Choroid plexus epithelial cell (primary cell): ENCODE measurements around the gene RNF130.
A peak's percentile ranks its signal among the peaks of the same experiment; 100 is the strongest.

ENCODE experiments used
- DNase-seq: peaks from one replicate; pipeline ENCODE4 v3.0.0-alpha.2; 2010; ENCODE audit warnings: low read depth
- H3K4me3 ChIP-seq: 2 replicates; pipeline ENCODE4 v1.5.1; 2011; ENCODE audit warnings: low read depth, mild to moderate bottlenecking, control low read depth, low read length, moderate library complexity
- TF ChIP-seq, protein P1 (sequence below): conservative IDR thresholded peaks from 2 replicates; pipeline ENCODE4 v1.5.1; 2011; ENCODE audit warnings: low read depth, mild to moderate bottlenecking, control low read depth, inconsistent platforms, low read length, moderate library complexity

The RNF130 gene

DNA sequence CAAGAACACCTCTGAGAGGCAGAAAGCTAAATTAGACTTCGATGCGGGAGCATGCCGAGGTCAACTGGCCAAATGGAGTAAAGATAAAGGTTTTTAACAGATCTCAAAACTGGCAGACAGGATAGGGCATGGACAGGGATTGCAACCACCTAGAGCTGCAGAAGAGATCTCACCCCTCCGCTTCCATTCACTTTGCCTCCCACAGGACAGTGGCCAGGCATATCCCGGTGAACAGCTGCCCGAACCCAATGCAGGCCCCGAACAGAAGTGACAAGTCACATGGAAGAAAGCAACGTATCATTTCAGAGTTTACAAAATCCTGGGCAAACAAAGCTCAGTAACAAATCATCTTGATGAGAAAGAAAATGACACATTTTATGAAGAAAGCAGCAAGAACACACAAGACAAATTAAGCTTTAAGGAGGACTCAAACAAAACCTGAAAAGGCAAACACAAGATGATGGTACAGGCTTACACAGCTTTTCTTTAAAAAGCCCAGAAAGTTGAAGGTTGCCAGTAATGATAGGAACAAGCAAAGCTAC is 18.4 kb downstream of the RNF130 start:
- no peak overlapping the region for H3K4me3 ChIP-seq
- no peak for DNase-seq
- TF ChIP-seq, protein P1, sequence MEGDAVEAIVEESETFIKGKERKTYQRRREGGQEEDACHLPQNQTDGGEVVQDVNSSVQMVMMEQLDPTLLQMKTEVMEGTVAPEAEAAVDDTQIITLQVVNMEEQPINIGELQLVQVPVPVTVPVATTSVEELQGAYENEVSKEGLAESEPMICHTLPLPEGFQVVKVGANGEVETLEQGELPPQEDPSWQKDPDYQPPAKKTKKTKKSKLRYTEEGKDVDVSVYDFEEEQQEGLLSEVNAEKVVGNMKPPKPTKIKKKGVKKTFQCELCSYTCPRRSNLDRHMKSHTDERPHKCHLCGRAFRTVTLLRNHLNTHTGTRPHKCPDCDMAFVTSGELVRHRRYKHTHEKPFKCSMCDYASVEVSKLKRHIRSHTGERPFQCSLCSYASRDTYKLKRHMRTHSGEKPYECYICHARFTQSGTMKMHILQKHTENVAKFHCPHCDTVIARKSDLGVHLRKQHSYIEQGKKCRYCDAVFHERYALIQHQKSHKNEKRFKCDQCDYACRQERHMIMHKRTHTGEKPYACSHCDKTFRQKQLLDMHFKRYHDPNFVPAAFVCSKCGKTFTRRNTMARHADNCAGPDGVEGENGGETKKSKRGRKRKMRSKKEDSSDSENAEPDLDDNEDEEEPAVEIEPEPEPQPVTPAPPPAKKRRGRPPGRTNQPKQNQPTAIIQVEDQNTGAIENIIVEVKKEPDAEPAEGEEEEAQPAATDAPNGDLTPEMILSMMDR: no peak

DNA sequence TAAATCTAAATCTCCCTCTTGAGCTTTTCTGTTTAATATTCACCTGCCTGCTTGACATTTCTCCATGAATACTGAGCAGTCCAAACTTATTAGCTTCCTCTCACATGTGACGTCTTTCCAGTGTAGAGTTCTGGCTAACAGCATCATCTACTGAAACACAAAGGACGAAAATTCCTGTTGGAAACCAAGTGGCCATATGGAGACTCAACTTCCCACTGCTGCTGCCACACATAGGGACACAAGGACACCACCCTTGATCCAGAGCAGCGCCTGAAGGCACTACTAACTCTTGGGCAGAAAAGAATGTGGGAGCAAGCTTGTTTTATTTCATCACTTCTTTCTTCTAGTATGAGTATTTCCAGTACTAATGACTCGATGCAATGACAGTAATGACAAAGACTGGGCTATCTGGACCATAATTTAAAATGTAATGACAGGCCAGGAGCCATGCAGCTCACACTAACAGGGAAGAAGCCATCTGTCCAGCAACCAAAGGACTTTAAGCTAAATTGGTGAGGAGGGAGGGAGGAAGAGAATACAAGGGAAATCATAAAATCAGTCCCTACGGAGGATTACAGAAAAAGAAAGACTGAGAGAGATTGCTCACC is 19.2 kb downstream of the RNF130 start:
- TF ChIP-seq, protein P1: no peak
- no peak overlapping the region for H3K4me3 ChIP-seq
- no peak for DNase-seq

- H3K4me3 ChIP-seq: no peak overlapping the region
- no peak for DNase-seq
- TF ChIP-seq, protein P1: no peak
Measured at GRCh38 chr5:180050121-180050940, 21.2 kb downstream of the RNF130 start.

- no peak for DNase-seq
- no peak overlapping the region for H3K4me3 ChIP-seq
- TF ChIP-seq, protein P1: no peak
Measured at GRCh38 chr5:180049185-180049548, 22.4 kb downstream of the RNF130 start.

GRCh38 chr5:180047667-180048066 is 23.9 kb downstream of the RNF130 start:
- H3K4me3 ChIP-seq: peak overlapping the region; percentile 2
- TF ChIP-seq, protein P1: no peak
- DNase-seq: peak; percentile 93

DNA sequence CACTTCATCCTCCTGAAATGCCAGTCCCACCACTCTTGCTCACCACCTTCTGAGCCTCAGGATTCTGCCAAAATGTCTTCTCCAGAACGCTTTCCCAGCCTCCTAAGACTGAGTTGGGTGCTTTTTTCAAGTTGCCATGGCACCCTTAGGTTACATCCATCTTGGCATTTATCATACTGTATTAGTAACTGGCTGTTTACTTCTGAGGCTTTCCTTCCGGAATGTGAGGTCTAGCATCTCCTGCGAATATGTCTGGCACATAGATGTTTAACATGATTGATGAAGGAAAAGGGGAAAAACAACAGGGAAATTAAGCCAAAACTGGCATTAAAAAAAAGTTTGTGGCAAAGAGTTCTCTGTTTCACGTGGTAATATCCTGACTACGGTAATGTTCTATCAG is 24.9 kb downstream of the RNF130 start:
- no peak for DNase-seq
- H3K4me3 ChIP-seq: no peak overlapping the region
- TF ChIP-seq, protein P1: no peak
